ENCODE data around the gene HOXD4.

GRCh38 chr2:176138923-176139660 is 12.3 kb upstream of the HOXD4 start:
- TF ChIP-seq ZNF140 (tag by site-specific recombination; IDR thresholded peaks at IDR 0.05) = no peak
- TF ChIP-seq REPIN1 (tag by site-specific recombination; IDR thresholded peaks at IDR 0.05; ENCODE audit: low read depth) = no peak
- TF ChIP-seq ZNF658 (tag by site-specific recombination; IDR thresholded peaks at IDR 0.05) = no peak
- no peak for TF ChIP-seq GLIS1 (tag by site-specific recombination; IDR thresholded peaks at IDR 0.05)
- no peak for TF ChIP-seq YY1 (tag by site-specific recombination; IDR thresholded peaks at IDR 0.05)
- TF ChIP-seq, protein P1, sequence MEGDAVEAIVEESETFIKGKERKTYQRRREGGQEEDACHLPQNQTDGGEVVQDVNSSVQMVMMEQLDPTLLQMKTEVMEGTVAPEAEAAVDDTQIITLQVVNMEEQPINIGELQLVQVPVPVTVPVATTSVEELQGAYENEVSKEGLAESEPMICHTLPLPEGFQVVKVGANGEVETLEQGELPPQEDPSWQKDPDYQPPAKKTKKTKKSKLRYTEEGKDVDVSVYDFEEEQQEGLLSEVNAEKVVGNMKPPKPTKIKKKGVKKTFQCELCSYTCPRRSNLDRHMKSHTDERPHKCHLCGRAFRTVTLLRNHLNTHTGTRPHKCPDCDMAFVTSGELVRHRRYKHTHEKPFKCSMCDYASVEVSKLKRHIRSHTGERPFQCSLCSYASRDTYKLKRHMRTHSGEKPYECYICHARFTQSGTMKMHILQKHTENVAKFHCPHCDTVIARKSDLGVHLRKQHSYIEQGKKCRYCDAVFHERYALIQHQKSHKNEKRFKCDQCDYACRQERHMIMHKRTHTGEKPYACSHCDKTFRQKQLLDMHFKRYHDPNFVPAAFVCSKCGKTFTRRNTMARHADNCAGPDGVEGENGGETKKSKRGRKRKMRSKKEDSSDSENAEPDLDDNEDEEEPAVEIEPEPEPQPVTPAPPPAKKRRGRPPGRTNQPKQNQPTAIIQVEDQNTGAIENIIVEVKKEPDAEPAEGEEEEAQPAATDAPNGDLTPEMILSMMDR (tag by site-specific recombination; IDR thresholded peaks at IDR 0.05) = no peak
- no peak for TF ChIP-seq SALL2 (tag by site-specific recombination; IDR thresholded peaks at IDR 0.05; ENCODE audit: borderline replicate concordance)
- TF ChIP-seq KLF8 (tag by site-specific recombination; IDR thresholded peaks at IDR 0.05) = no peak
- TF ChIP-seq ATF2 (tag by site-specific recombination; IDR thresholded peaks at IDR 0.05; ENCODE audit: low read depth) = no peak
- TF ChIP-seq ZNF830 (tag by site-specific recombination; IDR thresholded peaks at IDR 0.05; ENCODE audit: low read depth) = no peak
- TF ChIP-seq GLI2 (tag by site-specific recombination; IDR thresholded peaks at IDR 0.05; ENCODE audit: borderline replicate concordance, low read depth) = no peak
- TF ChIP-seq MZF1 (tag by site-specific recombination; IDR thresholded peaks at IDR 0.05; ENCODE audit: borderline replicate concordance) = no peak
- TF ChIP-seq ZNF2 (tag by site-specific recombination; IDR thresholded peaks at IDR 0.05) = no peak
- TF ChIP-seq TCF7L2 (IDR thresholded peaks at IDR 0.05; ENCODE audit: borderline replicate concordance, low read depth, low read length) = no peak
